Ascending aorta (tissue), 2 donors: ENCODE measurements around the gene KIF2A. TPM values are rescaled to one million over a fixed set of nuclear protein-coding genes. Genes with fewer than 3 reads are reported as not detected.

ENCODE experiments used
- DNase-seq, 2 donors: peaks; one replicate each; pipeline ENCODE4 v3.0.0-alpha.2; 2019; ENCODE audit warnings: low spot score in 2 of 2
- H3K27ac ChIP-seq, 2 donors: fragments of 200-600 bp; sonication (generic); one replicate each; pipeline ENCODE4 v1.5.1; 2016 to 2017; ENCODE audit warnings: mild to moderate bottlenecking in 1 of 2
- H3K27me3 ChIP-seq: fragments of 200-600 bp; sonication (generic); one replicate; pipeline ENCODE4 v1.5.1; 2017
- H3K36me3 ChIP-seq, 2 donors: fragments of 200-600 bp; sonication (generic); one replicate each; pipeline ENCODE4 v1.5.1; 2016
- H3K4me1 ChIP-seq, 2 donors: fragments of 200-600 bp; sonication (generic); one replicate each; pipeline ENCODE4 v1.5.1; 2016 to 2017; ENCODE audit warnings: mild to moderate bottlenecking in 1 of 2
- H3K4me3 ChIP-seq, 2 donors: fragments of 200-600 bp; sonication (generic); one replicate each; pipeline ENCODE4 v1.5.1; 2016 to 2017; ENCODE audit warnings: mild to moderate bottlenecking in 1 of 2
- H3K9me3 ChIP-seq, 2 donors: fragments of 200-600 bp; sonication (generic); one replicate each; pipeline ENCODE4 v1.5.1; 2016
- CTCF ChIP-seq, 3 experiments: fragments of 200-600 bp in 2 of 3; fragments of 450-650 bp in 1 of 3; sonication (generic) in 2 of 3; IDR thresholded peaks; one replicate each; pipeline ENCODE4 v1.5.1; 2016 to 2019; ENCODE audit warnings: antibody characterized with exemption in 3 of 3, mild to moderate bottlenecking in 1 of 3, moderate library complexity in 1 of 3
- intact Hi-C: fragments of 100-400 bp; cut with DNase I; formaldehyde crosslinking; loops from one replicate; pipeline ENCODE4 v1.15.1; 2023
- total RNA-seq: library from RNA; depleted of rRNA; stranded (reverse); fragments of >200 nt; gene quantifications from one replicate; pipeline ENCODE4 v1.1.0, GENCODE V29; 2016

The KIF2A gene
- total RNA-seq, 1 donor from 2014 or later: 19.8 TPM

GRCh38 chr5:62369039-62369438 is 63.0 kb downstream of the KIF2A start:
- Histone ChIP-seq H3K27ac (no peak overlapping the region), H3K4me3 (no peak overlapping the region), H3K9me3 (no peaks in the 10 kb centered on the region), H3K4me1 (no peaks in the 10 kb centered on the region), H3K36me3 (peaks cover 23 to 50% of the 10 kb centered on the region in 2 donors), H3K27me3 (no peaks in the 10 kb centered on the region)
- intact Hi-C loops: no loop called here
- no peak for DNase-seq
- no peak for TF ChIP-seq CTCF (IDR thresholded peaks at IDR 0.05)

- no peak overlapping the region for H3K4me3 ChIP-seq
- no peak for DNase-seq
- H3K4me1 ChIP-seq: no peaks in the 10 kb centered on the region
- peaks cover 15 to 50% of the 10 kb centered on the region in 2 donors for H3K36me3 ChIP-seq
- no peak overlapping the region for H3K27ac ChIP-seq
- intact Hi-C loops: no loop called here
- H3K9me3 ChIP-seq: no peaks in the 10 kb centered on the region
- no peaks in the 10 kb centered on the region for H3K27me3 ChIP-seq
- no peak for TF ChIP-seq CTCF (IDR thresholded peaks at IDR 0.05)
Measured at GRCh38 chr5:62371409-62371808, 65.4 kb downstream of the KIF2A start.

- DNase-seq: no peak
- no peaks in the 10 kb centered on the region for H3K4me1 ChIP-seq
- no peaks in the 10 kb centered on the region for H3K9me3 ChIP-seq
- no peaks in the 10 kb centered on the region for H3K27me3 ChIP-seq
- H3K27ac ChIP-seq: no peak overlapping the region
- H3K4me3 ChIP-seq: no peak overlapping the region
- intact Hi-C loops: no loop called here
- no peak for TF ChIP-seq CTCF (IDR thresholded peaks at IDR 0.05)
- peaks cover 20 to 52% of the 10 kb centered on the region in 2 donors for H3K36me3 ChIP-seq
Measured at GRCh38 chr5:62372600-62372999, 66.6 kb downstream of the KIF2A start.

GRCh38 chr5:62373382-62373781 is 67.4 kb downstream of the KIF2A start:
- peaks cover 20 to 60% of the 10 kb centered on the region in 2 donors for H3K36me3 ChIP-seq
- H3K9me3 ChIP-seq: no peaks in the 10 kb centered on the region
- H3K4me3 ChIP-seq: no peak overlapping the region
- intact Hi-C loops: no loop called here
- no peaks in the 10 kb centered on the region for H3K27me3 ChIP-seq
- no peaks in the 10 kb centered on the region for H3K4me1 ChIP-seq
- no peak overlapping the region for H3K27ac ChIP-seq
- TF ChIP-seq CTCF (IDR thresholded peaks at IDR 0.05): no peak
- no peak for DNase-seq

- H3K27me3 ChIP-seq: no peaks in the 10 kb centered on the region
- H3K36me3 ChIP-seq: peaks cover 21 to 63% of the 10 kb centered on the region in 2 donors
- intact Hi-C loops: no loop called here
- no peak overlapping the region for H3K4me3 ChIP-seq
- no peak overlapping the region for H3K27ac ChIP-seq
- TF ChIP-seq CTCF (IDR thresholded peaks at IDR 0.05): no peak
- no peaks in the 10 kb centered on the region for H3K4me1 ChIP-seq
- no peaks in the 10 kb centered on the region for H3K9me3 ChIP-seq
- no peak for DNase-seq
Measured at GRCh38 chr5:62374090-62374489, 68.1 kb downstream of the KIF2A start.

- TF ChIP-seq CTCF (IDR thresholded peaks at IDR 0.05): no peak
- H3K27me3 ChIP-seq: no peaks in the 10 kb centered on the region
- DNase-seq: no peak
- H3K9me3 ChIP-seq: no peaks in the 10 kb centered on the region
- H3K36me3 ChIP-seq: peaks cover 33 to 74% of the 10 kb centered on the region in 2 donors
- no peak overlapping the region for H3K4me3 ChIP-seq
- intact Hi-C loops: no loop called here
- no peak overlapping the region for H3K27ac ChIP-seq
- no peaks in the 10 kb centered on the region for H3K4me1 ChIP-seq
Measured at GRCh38 chr5:62375627-62376026, 69.6 kb downstream of the KIF2A start.
